OCI-M1 (cell line): Measurements from ENCODE around the gene DDX47.
"Not testable (repeated sequence)": the region's sequence is repeated elsewhere in the genome, so short reads cannot be mapped to it uniquely, and the experiment has no call there.

Source experiments
- DNase-seq: peaks from one replicate; lab custom pipeline; 2025; lab: John Stamatoyannopoulos, UW

The DDX47 gene

GRCh38 chr12:12823300-12823699 lies 10.2 kb downstream of the DDX47 start:
- DNase-seq = no peak

- no peak for DNase-seq
Measured at GRCh38 chr12:12823811-12824210, 10.7 kb downstream of the DDX47 start.

- DNase-seq = no peak
Measured at GRCh38 chr12:12835378-12836146, 22.4 kb downstream of the DDX47 start.

- no peak for DNase-seq
Measured at GRCh38 chr12:12836571-12836970, 23.4 kb downstream of the DDX47 start.

- peak; percentile 69 for DNase-seq
Measured at GRCh38 chr12:12837025-12837812, 24.1 kb downstream of the DDX47 start.

GRCh38 chr12:12837813-12838153 lies 24.6 kb downstream of the DDX47 start:
- no peak for DNase-seq

- DNase-seq = no peak
Measured at GRCh38 chr12:12839003-12839395, 25.9 kb downstream of the DDX47 start.

GRCh38 chr12:12839439-12839838 lies 26.3 kb downstream of the DDX47 start:
- not testable (repeated sequence) for DNase-seq

- DNase-seq = no peak
Measured at GRCh38 chr12:12839873-12840579, 26.9 kb downstream of the DDX47 start.

- no peak for DNase-seq
Measured at GRCh38 chr12:12840580-12840899, 27.4 kb downstream of the DDX47 start.

- not testable (repeated sequence) for DNase-seq
Measured at GRCh38 chr12:12841428-12841827, 28.3 kb downstream of the DDX47 start.

GRCh38 chr12:12845794-12846243 lies 32.7 kb downstream of the DDX47 start:
- no peak for DNase-seq

- DNase-seq = not testable (repeated sequence)
Measured at GRCh38 chr12:12846780-12847179, 33.6 kb downstream of the DDX47 start.

GRCh38 chr12:12853435-12853834 lies 40.3 kb downstream of the DDX47 start:
- no peak for DNase-seq

- DNase-seq = no peak
Measured at GRCh38 chr12:12859690-12860089, 46.5 kb downstream of the DDX47 start.

- DNase-seq = no peak
Measured at GRCh38 chr12:12864243-12864642, 51.1 kb downstream of the DDX47 start.

GRCh38 chr12:12868477-12869235 lies 55.5 kb downstream of the DDX47 start:
- no peak for DNase-seq

GRCh38 chr12:12870465-12870864 lies 57.3 kb downstream of the DDX47 start:
- DNase-seq = no peak

GRCh38 chr12:12871587-12872138 lies 58.5 kb downstream of the DDX47 start:
- DNase-seq = no peak

- no peak for DNase-seq
Measured at GRCh38 chr12:12872139-12872933, 59.2 kb downstream of the DDX47 start.

GRCh38 chr12:12872934-12873275 lies 59.8 kb downstream of the DDX47 start:
- no peak for DNase-seq
